Measurements from ENCODE around the gene ARGLU1.
A peak's percentile ranks its signal among the peaks of the same experiment; 100 is the strongest.

Gene ARGLU1, protein sequence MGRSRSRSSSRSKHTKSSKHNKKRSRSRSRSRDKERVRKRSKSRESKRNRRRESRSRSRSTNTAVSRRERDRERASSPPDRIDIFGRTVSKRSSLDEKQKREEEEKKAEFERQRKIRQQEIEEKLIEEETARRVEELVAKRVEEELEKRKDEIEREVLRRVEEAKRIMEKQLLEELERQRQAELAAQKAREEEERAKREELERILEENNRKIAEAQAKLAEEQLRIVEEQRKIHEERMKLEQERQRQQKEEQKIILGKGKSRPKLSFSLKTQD

GRCh38 chr13:106567474-106568298 is at the start of gene ARGLU1:
Gene ARGLU1, minus strand, starts transcription at chr13:106568137. Its CDS starts 218 bp downstream, at chr13:106567919.
- DNase-seq (ENCODE audit: low spot score): peak; percentile 92

DNA sequence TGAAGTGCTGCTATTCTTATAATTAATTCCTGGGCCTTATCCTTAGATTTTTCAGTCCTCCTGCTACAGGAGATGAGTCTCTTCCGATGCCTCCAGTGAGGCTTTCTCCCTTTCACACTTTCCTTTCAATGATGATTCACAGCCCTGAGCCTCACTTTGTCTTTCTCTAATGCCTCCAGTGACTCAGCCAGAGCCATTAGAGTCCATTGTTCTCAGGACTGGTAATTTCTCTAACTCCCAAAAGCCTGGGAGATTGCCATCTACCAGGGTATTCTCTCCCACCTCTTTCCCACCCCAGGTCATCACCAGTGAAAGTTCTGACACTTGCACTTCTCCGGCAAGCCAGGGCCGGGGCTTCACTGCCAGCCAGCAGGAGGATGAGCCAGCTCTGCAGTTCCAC is 49.6 kb upstream of the ARGLU1 start:
- DNase-seq (ENCODE audit: low spot score): peak; percentile 78

- no peak for DNase-seq (ENCODE audit: low spot score)
Observed at GRCh38 chr13:106616729-106617128, 48.8 kb upstream of the ARGLU1 start.

- DNase-seq (ENCODE audit: low spot score): no peak
Observed at GRCh38 chr13:106614874-106615273, 46.9 kb upstream of the ARGLU1 start.

- DNase-seq (ENCODE audit: low spot score): no peak
Observed at GRCh38 chr13:106612688-106613087, 44.8 kb upstream of the ARGLU1 start.

DNA sequence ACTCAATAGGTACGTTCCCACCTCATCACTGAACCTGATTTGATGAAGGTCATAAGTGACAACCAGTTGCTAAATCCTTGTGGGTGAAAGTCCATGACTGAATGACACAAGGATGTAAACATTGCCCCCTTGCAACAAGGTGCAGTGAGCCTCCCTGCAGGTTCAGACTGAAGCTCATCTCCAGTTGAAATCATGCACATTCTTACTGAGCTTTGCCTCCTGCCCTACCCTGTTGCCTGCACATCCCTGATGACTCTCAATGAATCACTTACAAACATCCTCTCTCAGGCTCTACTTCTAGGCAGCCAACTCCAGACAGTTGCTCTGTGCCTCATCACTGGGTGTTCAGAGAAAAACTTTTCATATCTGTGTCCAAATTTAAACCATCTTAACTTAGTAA is 42.5 kb upstream of the ARGLU1 start:
- peak; percentile 80 for DNase-seq (ENCODE audit: low spot score)

DNA sequence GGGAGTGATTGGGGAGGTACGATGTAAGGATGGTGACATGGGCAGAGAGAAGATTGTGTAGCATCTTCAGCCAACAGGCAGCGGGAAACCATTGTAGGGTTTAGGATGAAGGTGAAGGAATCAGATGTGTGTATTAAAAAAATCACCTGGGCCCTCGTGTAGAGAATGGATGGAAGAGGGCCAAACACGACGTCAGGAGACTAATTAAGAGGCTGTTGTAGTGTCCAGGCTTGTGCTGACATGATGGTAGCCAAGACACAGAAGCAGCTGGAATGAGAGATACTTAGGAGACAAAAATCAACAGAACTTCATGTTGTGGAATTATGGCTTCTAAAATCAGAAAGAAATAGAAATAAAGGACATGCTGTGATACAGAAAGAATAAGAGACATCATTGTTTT is 41.2 kb upstream of the ARGLU1 start:
- no peak for DNase-seq (ENCODE audit: low spot score)

GRCh38 chr13:106603546-106603945 is 35.6 kb upstream of the ARGLU1 start:
- DNase-seq (ENCODE audit: low spot score): no peak

DNA sequence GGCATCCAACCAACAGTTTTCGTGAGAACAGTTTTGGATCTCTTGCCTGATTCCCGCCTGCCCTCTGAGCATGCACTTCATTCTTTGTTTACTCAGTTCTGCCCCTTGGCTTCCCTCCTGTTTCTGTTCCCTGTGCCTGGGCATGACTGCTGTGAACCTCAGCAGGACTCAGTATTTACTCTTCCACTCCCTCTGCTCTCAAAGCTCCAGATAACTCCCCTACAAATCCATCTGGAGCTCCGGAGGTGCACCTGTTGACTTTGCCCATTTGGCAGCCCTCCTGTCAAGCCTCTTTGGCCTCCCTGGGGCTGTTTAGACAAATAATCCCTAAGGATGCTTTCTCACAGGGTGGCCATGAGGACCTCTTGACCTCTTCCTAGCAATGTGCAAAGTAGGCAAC is 34.2 kb upstream of the ARGLU1 start:
- no peak for DNase-seq (ENCODE audit: low spot score)

- DNase-seq (ENCODE audit: low spot score): no peak
Observed at GRCh38 chr13:106601489-106601888, 33.6 kb upstream of the ARGLU1 start.

DNA sequence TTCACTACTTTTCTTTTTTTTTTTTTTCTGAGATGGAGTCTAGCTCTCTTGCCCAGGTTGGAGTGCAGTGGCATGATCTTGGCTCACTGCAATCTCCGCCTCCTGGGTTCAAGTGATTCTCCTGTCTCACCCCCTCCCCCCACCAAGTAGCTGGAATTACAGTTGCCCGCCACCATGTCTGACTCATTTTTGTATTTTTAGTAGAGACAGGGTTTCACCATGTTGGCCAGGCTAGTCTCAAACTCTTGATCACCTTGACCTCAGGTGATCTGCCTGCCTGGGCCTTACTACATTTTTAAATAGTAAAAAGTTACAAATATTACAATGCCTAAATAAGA is 32.8 kb upstream of the ARGLU1 start:
- peak; percentile 48 for DNase-seq (ENCODE audit: low spot score)

GRCh38 chr13:106599875-106600797 is 32.2 kb upstream of the ARGLU1 start:
- peak; percentile 55 for DNase-seq (ENCODE audit: low spot score)

GRCh38 chr13:106597749-106598395 is 29.9 kb upstream of the ARGLU1 start:
- no peak for DNase-seq (ENCODE audit: low spot score)

DNA sequence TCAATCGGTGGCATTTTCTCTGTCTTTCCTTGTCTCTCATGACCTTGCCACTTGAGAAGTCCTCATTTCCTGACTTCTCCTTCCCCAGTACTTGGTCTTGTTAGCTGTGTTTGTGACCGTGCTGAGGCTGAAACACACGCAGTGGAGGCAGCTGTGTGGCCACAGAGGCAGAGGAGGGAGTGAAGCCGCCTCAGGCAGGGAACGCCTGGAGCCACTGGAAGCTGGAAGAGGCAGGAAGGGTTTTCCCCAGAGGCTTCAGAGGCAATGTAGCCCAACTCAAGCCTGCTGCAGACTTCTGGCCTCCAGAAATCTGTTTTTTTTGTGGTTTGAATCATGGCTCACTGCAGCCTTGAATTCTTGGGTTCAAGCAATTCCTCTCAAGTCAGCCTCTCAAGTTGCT is 29.2 kb upstream of the ARGLU1 start:
- DNase-seq (ENCODE audit: low spot score): no peak

- DNase-seq (ENCODE audit: low spot score): no peak
Observed at GRCh38 chr13:106596275-106596937, 28.5 kb upstream of the ARGLU1 start.

DNA sequence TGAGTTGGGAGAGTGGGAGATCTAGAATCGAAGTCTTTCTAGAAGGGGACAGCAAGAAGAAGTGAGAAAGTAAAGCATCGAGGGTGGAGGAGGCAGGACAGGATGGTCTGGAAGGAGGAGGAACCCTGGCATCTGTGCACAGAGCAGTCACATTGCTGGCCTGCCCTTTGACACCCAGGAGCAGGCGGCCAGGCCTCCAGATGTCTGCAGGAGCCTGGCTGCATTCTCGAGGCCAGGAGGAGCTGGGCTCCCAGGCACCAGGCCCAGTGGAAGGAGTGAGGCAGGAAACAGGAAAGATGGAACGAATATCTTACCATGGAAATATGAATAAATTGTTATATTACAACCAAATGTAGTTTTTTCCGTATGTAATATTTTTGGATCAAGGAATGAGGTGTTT is 27.7 kb upstream of the ARGLU1 start:
- no peak for DNase-seq (ENCODE audit: low spot score)

- DNase-seq (ENCODE audit: low spot score): no peak
Observed at GRCh38 chr13:106594980-106595379, 27.0 kb upstream of the ARGLU1 start.

- DNase-seq (ENCODE audit: low spot score): no peak
Observed at GRCh38 chr13:106593132-106593531, 25.2 kb upstream of the ARGLU1 start.

DNA sequence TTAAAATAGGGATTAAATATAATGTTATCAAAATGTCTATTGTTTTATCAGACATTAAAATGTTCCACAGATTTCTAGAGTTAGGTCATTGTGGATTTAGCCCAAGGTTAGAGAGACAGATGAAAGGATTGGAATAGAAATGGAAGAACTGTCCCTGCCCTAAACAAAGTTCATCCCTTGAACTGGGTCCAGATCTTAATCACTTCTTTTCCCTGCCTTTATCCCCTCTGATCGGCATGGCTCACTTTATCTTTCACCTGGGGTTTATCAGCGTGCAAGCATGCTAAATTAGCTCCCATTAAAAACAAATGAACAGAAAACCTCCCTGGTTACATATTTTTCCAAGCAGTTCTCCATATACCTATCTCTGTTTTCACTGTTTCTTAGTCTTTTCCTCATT is 23.4 kb upstream of the ARGLU1 start:
- DNase-seq (ENCODE audit: low spot score): no peak

DNA sequence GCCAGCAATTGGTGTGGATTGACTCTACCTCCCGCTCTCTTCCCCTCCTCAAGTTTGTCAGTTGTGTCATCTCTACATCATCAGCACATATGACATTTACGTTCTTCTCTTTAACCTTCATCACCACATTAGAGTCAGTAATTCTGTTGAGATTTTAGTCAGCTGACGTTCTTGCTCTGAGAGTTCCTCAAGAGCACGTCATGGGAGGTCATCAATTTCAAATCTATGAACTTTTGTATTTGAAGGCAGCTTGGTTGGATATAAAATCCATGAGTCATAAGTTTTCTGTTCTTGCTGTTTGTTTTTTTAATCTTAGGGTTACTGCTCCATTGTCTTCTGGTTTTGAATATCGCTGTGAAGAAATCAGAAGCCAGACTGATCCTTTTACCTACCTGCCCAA is 21.8 kb upstream of the ARGLU1 start:
- no peak for DNase-seq (ENCODE audit: low spot score)

DNA sequence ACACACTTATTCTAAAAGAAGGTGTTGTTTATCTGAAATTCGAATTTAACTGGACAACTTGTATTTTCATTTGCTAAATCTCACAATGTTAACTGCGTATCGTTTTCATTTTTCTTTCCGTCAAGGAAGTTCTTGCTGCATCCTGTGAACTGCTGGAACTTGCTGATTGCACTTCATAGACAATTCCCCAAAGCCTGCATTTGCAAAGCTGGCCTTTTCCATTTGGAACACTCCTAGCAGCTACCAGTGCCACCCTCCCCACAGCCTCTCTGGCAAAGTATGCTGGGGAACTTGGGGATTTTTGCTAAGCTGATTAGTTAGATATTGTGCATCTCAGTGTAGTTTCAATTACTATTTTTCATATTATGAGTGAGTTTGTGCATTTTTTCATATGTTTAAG is 20.4 kb upstream of the ARGLU1 start:
- no peak for DNase-seq (ENCODE audit: low spot score)

DNA sequence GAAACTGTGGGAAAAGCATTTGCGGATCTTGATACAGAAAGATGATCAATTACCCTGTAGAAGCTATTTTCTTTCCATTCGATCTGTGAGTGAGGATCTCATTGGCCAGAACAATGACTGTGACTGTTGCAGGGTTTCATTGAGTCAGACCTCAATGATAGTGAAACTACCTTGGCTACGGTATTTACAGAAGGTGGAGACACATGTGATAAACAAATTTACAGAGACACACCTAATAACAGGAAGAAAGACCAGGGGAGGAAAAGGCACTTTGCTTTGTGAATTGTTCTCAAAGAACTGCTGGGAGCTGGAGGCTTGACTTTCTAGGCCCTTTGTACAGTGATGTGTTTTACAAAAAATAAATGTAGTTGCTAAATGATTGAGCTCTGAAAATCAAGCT is 19.9 kb upstream of the ARGLU1 start:
- DNase-seq (ENCODE audit: low spot score): no peak
